AG04449 (cell line): Measurements from ENCODE around the gene CHD2.

Source experiments
- CTCF ChIA-PET: fragments of 350-600 bp; formaldehyde crosslinking; extraction: SDS; loops from one replicate; lab custom pipeline; 2021; ENCODE audit warnings: antibody characterized with exemption; lab: Yijun Ruan, JAX
- POLR2A ChIA-PET: fragments of 400-600, 350-600 bp; formaldehyde crosslinking; extraction: SDS; loops from one replicate; lab custom pipeline; 2020; ENCODE audit warnings: antibody characterized with exemption, inconsistent platforms; lab: Yijun Ruan, JAX
- DNase-seq: peaks from one replicate; pipeline ENCODE4 v3.0.0-alpha.2; 2010; ENCODE audit warnings: low read depth, low spot score
- H3K4me3 ChIP-seq: 2 replicates; pipeline ENCODE4 v1.5.1; 2011; ENCODE audit warnings: low read depth, mild to moderate bottlenecking, control low read depth, low read length
- CTCF ChIP-seq: IDR thresholded peaks from one replicate; pipeline ENCODE4 v1.5.1; 2011; ENCODE audit warnings: mild to moderate bottlenecking, moderate library complexity, low read length, control low read depth, inconsistent platforms; ENCODE audit not compliant: insufficient read depth; ENCODE audit errors: missing control alignments

CHD2 gene

GRCh38 chr15:92904722-92905571, 4.8 kb downstream of the CHD2 start:
- no peak for TF ChIP-seq CTCF
- ChIA-PET CTCF (interaction anchor here (0.7 to 8.9 kb wide), 4 partner anchors 9 to 109 kb away, joined by 3 to 75 read pairs (median 28); no protein-coding TSS in a partner anchor), POLR2A (interaction anchor here (0.7 to 1.2 kb wide), 2 partner anchors 95 to 101 kb away, joined by 3 to 6 read pairs; no protein-coding TSS in a partner anchor)
- H3K4me3 ChIP-seq = peak overlapping the region; percentile 57
- no peak for DNase-seq

GRCh38 chr15:92906020-92906419, 5.9 kb downstream of the CHD2 start:
- DNase-seq = no peak
- ChIA-PET POLR2A (interaction anchor here (1.2 kb wide), 1 partner anchor 10 kb away, joined by 5 read pairs; no protein-coding TSS in a partner anchor), CTCF (interaction anchor here (0.7 to 8.9 kb wide), 4 partner anchors 8 to 110 kb away, joined by 3 to 75 read pairs (median 28); no protein-coding TSS in a partner anchor)
- H3K4me3 ChIP-seq = no peak overlapping the region; the same call in 1 of the 2 replicates
- no peak for TF ChIP-seq CTCF

GRCh38 chr15:92906563-92907081, 6.5 kb downstream of the CHD2 start:
- no peak for DNase-seq
- POLR2A ChIA-PET = interaction anchor here (1.2 to 3.3 kb wide), 4 partner anchors 9 to 97 kb away, joined by 3 to 39 read pairs (median 16); no protein-coding TSS in a partner anchor
- no peak for TF ChIP-seq CTCF
- no peak overlapping the region for H3K4me3 ChIP-seq
- CTCF ChIA-PET = interaction anchor here (0.8 to 8.9 kb wide), 9 partner anchors 11 to 110 kb away, joined by 3 to 75 read pairs (median 5); no protein-coding TSS in a partner anchor

GRCh38 chr15:92907229-92907628, 7.1 kb downstream of the CHD2 start:
- TF ChIP-seq CTCF = no peak
- CTCF ChIA-PET = interaction anchor here (0.8 to 8.9 kb wide), 11 partner anchors 10 to 111 kb away, joined by 3 to 75 read pairs (median 5); no protein-coding TSS in a partner anchor
- POLR2A ChIA-PET = interaction anchor here (1.0 to 3.3 kb wide), 8 partner anchors 9 to 105 kb away, joined by 3 to 39 read pairs (median 10); no protein-coding TSS in a partner anchor
- no peak for DNase-seq
- H3K4me3 ChIP-seq = no peak overlapping the region

- DNase-seq = peak; percentile 77
- TF ChIP-seq CTCF = no peak
- POLR2A ChIA-PET = interaction anchor here (0.8 to 3.3 kb wide), 13 partner anchors 8 to 111 kb away, joined by 3 to 39 read pairs (median 4); partner anchors contain the start of gene CHD2
- CTCF ChIA-PET = interaction anchor here (0.8 to 8.9 kb wide), 14 partner anchors 9 to 112 kb away, joined by 3 to 75 read pairs (median 5); no protein-coding TSS in a partner anchor
- peak overlapping the region; percentile 25 for H3K4me3 ChIP-seq
These were observed 8.0 kb downstream of the CHD2 start for GRCh38 chr15:92907896-92908712.
